OCI-LY1 (cell line): ENCODE results near the gene MAPK12.

ENCODE experiments used
- H2AFZ ChIP-seq: fragments of 200-600 bp; sonication (generic), shearing (Covaris generic); 2 replicates; pipeline ENCODE4 v1.6.0; 2014; ENCODE audit warnings: antibody characterized with exemption, mild to moderate bottlenecking, low read length
- H3F3A ChIP-seq: fragments of 200-600 bp; sonication (generic), shearing (Covaris generic); 2 replicates; pipeline ENCODE4 v1.6.0; 2014; ENCODE audit warnings: mild to moderate bottlenecking, antibody characterized with exemption, low read length, moderate library complexity; ENCODE audit not compliant: insufficient read depth
- H3K27ac ChIP-seq: fragments of 200-600 bp; sonication (generic); 2 replicates; pipeline ENCODE4 v1.5.1; 2014; ENCODE audit warnings: low read length, mixed run types, mild to moderate bottlenecking, low read depth; ENCODE audit not compliant: poor library complexity, severe bottlenecking
- H3K27me3 ChIP-seq: fragments of 200-600 bp; sonication (generic); 2 replicates; pipeline ENCODE4 v1.6.0; 2014; ENCODE audit warnings: antibody characterized with exemption, mild to moderate bottlenecking, low read length, moderate library complexity; ENCODE audit not compliant: insufficient read depth
- H3K36me3 ChIP-seq: fragments of 200-600 bp; sonication (generic); 2 replicates; pipeline ENCODE4 v1.6.1; 2014; ENCODE audit warnings: mild to moderate bottlenecking, antibody characterized with exemption, low read length, moderate library complexity, mixed read lengths; ENCODE audit not compliant: insufficient read depth
- H3K4me1 ChIP-seq: fragments of 200-600 bp; sonication (generic); 2 replicates; pipeline ENCODE4 v1.5.1; 2014; ENCODE audit warnings: mild to moderate bottlenecking, low read length, moderate library complexity; ENCODE audit not compliant: insufficient read depth, severe bottlenecking
- H3K4me2 ChIP-seq: fragments of 200-600 bp; sonication (generic), shearing (Covaris generic); 2 replicates; pipeline ENCODE4 v1.6.1; 2014; ENCODE audit warnings: low read length
- H3K4me3 ChIP-seq: fragments of 200-600 bp; sonication (generic); 2 replicates; pipeline ENCODE4 v1.5.1; 2014; ENCODE audit warnings: low read length, low read depth, mild to moderate bottlenecking, mixed read lengths; ENCODE audit not compliant: poor library complexity, severe bottlenecking
- H3K79me2 ChIP-seq: fragments of 200-600 bp; shearing (Covaris generic); 2 replicates; pipeline ENCODE4 v1.6.1; 2016; ENCODE audit warnings: mixed run types, low read length, mixed read lengths; ENCODE audit not compliant: insufficient read depth
- H3K9ac ChIP-seq: fragments of 200-600 bp; sonication (generic), shearing (Covaris generic); 2 replicates; pipeline ENCODE4 v1.6.1; 2014; ENCODE audit warnings: mild to moderate bottlenecking, low read length, mixed read lengths
- H3K9me2 ChIP-seq: fragments of 200-600 bp; sonication (generic), shearing (Covaris generic); 2 replicates; pipeline ENCODE4 v1.6.1; 2014; ENCODE audit warnings: low read depth, mild to moderate bottlenecking, low read length, mixed read lengths
- H3K9me3 ChIP-seq: fragments of 200-600 bp; shearing (Covaris generic); 2 replicates; pipeline ENCODE4 v1.6.1; 2014; ENCODE audit warnings: low read length, mixed read lengths
- H4K20me1 ChIP-seq: fragments of 200-600 bp; sonication (generic), shearing (Covaris generic); 2 replicates; pipeline ENCODE4 v1.6.0; 2016; ENCODE audit warnings: mild to moderate bottlenecking, low read length; ENCODE audit not compliant: insufficient read depth
- CTCF ChIP-seq: fragments of 200-600 bp; sonication (generic), shearing (Covaris generic); IDR thresholded peaks from 2 replicates; pipeline ENCODE4 v1.5.1; 2017; ENCODE audit warnings: mild to moderate bottlenecking, antibody characterized with exemption, low read length, moderate library complexity, mixed read lengths
- EZH2 ChIP-seq: fragments of 200-600 bp; sonication (generic), shearing (Covaris generic); IDR thresholded peaks from 2 replicates; pipeline ENCODE4 v1.8.0; 2017; ENCODE audit warnings: borderline replicate concordance, mixed run types, mild to moderate bottlenecking, antibody characterized with exemption, low read length, moderate library complexity, mixed read lengths

Gene MAPK12

DNA sequence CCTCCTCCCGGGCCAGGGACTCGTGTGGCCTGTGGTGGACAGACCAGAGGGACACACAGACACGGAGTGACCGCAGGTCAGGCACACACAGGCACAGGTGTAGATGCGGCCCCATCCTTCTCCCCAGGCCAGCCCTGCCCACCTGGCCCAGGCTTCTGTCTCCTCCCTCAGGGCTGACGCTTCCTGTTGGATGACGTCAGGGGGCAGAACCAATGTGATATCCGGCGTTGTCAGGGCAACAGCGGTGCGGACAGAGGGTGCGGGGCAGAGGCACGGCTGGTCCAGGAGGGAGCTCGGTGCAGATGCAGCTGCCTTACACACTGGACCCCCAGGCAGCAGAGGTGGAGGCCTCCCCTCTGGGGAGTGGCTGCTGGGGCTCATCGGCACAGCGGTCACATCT lies 13.7 kb downstream of the MAPK12 start:
- Histone ChIP-seq H3K4me2 (peak overlapping the region; percentile 50), H4K20me1 (no peaks in the 10 kb centered on the region), H3K27ac (peak overlapping the region; percentile 36), H3K4me1 (peaks cover 48% of the 10 kb centered on the region), H3K9me2 (no peaks in the 10 kb centered on the region), H3F3A (peaks cover 8% of the 10 kb centered on the region), H3K9me3 (no peaks in the 10 kb centered on the region), H3K36me3 (peaks cover 19% of the 10 kb centered on the region; the same call in 1 of the 2 replicates), H3K9ac (no peak overlapping the region; the same call in 1 of the 2 replicates), H3K27me3 (no peaks in the 10 kb centered on the region), H3K4me3 (peak overlapping the region; percentile 35), H2AFZ (no peak overlapping the region), H3K79me2 (peaks cover 8% of the 10 kb centered on the region)
- TF ChIP-seq CTCF (no peak), EZH2 (no peak)

- Histone ChIP-seq H4K20me1 (no peaks in the 10 kb centered on the region), H3F3A (peaks cover 8% of the 10 kb centered on the region; the same call in 1 of the 2 replicates), H3K27ac (peak overlapping the region; percentile 66), H3K36me3 (peaks cover 15% of the 10 kb centered on the region; the same call in 1 of the 2 replicates), H3K4me1 (peaks cover 49% of the 10 kb centered on the region), H3K27me3 (no peaks in the 10 kb centered on the region), H3K9me2 (no peaks in the 10 kb centered on the region), H3K9ac (peak overlapping the region; percentile 92; the same call in 1 of the 2 replicates), H3K4me2 (peak overlapping the region; percentile 91; the same call in 1 of the 2 replicates), H3K79me2 (peaks cover 17% of the 10 kb centered on the region), H3K9me3 (no peaks in the 10 kb centered on the region), H3K4me3 (peak overlapping the region; percentile 95), H2AFZ (no peak overlapping the region)
- TF ChIP-seq EZH2 (no peak), CTCF (no peak)
Measured at GRCh38 chr22:50246242-50247175, 15.0 kb downstream of the MAPK12 start.

- Histone ChIP-seq H4K20me1 (no peaks in the 10 kb centered on the region), H3K9me3 (no peaks in the 10 kb centered on the region), H3K27ac (peak overlapping the region; percentile 87), H3K79me2 (peaks cover 19% of the 10 kb centered on the region), H3K9me2 (no peaks in the 10 kb centered on the region), H3K4me3 (peak overlapping the region; percentile 95), H3K9ac (peak overlapping the region; percentile 92), H2AFZ (no peak overlapping the region), H3K4me2 (peak overlapping the region; percentile 91), H3K36me3 (peaks cover 17% of the 10 kb centered on the region; the same call in 1 of the 2 replicates), H3F3A (peaks cover 8% of the 10 kb centered on the region; the same call in 1 of the 2 replicates), H3K4me1 (peaks cover 53% of the 10 kb centered on the region), H3K27me3 (no peaks in the 10 kb centered on the region)
- TF ChIP-seq EZH2 (no peak), CTCF (no peak)
Measured at GRCh38 chr22:50245214-50246072, 16.0 kb downstream of the MAPK12 start.
